SU-DHL-6 (cell line): Measurements from ENCODE around the gene KHSRP.

Experiments
- H2AFZ ChIP-seq: fragments of 200-600 bp; sonication (generic); 2 replicates; pipeline ENCODE4 v1.6.1; 2014; ENCODE audit warnings: low read depth, mild to moderate bottlenecking, moderate library complexity, mixed read lengths, antibody characterized with exemption, low read length; ENCODE audit not compliant: severe bottlenecking
- H3F3A ChIP-seq: fragments of 200-600 bp; shearing (Covaris generic); 2 replicates; pipeline ENCODE4 v1.6.0; 2016; ENCODE audit warnings: antibody characterized with exemption, mild to moderate bottlenecking; ENCODE audit not compliant: insufficient read depth
- H3K27ac ChIP-seq: fragments of 200-600 bp; sonication (generic); 2 replicates; pipeline ENCODE4 v1.5.1; 2016; ENCODE audit warnings: low read depth, mild to moderate bottlenecking, low read length, moderate library complexity, mixed read lengths
- H3K27me3 ChIP-seq: fragments of 200-600 bp; sonication (generic), shearing (Covaris generic); 2 replicates; pipeline ENCODE4 v1.6.0; 2014; ENCODE audit warnings: mild to moderate bottlenecking, low read length
- H3K36me3 ChIP-seq: fragments of 200-600 bp; sonication (generic); 2 replicates; pipeline ENCODE4 v1.6.1; 2014; ENCODE audit warnings: mild to moderate bottlenecking, low read length, mixed read lengths
- H3K4me2 ChIP-seq: fragments of 300-600, 200-600 bp; shearing (Covaris generic), sonication (generic); 2 replicates; pipeline ENCODE4 v1.6.0; 2014; ENCODE audit warnings: low read length, low read depth, mild to moderate bottlenecking; ENCODE audit not compliant: poor library complexity, severe bottlenecking
- H3K4me3 ChIP-seq: fragments of 200-600 bp; sonication (generic); 2 replicates; pipeline ENCODE4 v1.5.1; 2014; ENCODE audit warnings: antibody characterized with exemption, low read length, mild to moderate bottlenecking, mixed read lengths; ENCODE audit not compliant: insufficient read depth, poor library complexity, severe bottlenecking
- H3K79me2 ChIP-seq: fragments of 200-600 bp; sonication (generic); 2 replicates; pipeline ENCODE4 v1.6.1; 2014; ENCODE audit warnings: mild to moderate bottlenecking, low read length, moderate library complexity; ENCODE audit not compliant: insufficient read depth
- H3K9ac ChIP-seq: fragments of 200-600 bp; sonication (generic); 2 replicates; pipeline ENCODE4 v1.7.0; 2014; ENCODE audit warnings: mild to moderate bottlenecking, low read length
- H3K9me2 ChIP-seq: fragments of 200-600 bp; sonication (generic); replicated peaks from 2 replicates; pipeline ENCODE4 v1.6.1; 2014; ENCODE audit warnings: low read length; ENCODE audit not compliant: insufficient read depth
- H3K9me3 ChIP-seq: fragments of 200-600 bp; sonication (generic); 2 replicates; pipeline ENCODE4 v1.6.1; 2014; ENCODE audit warnings: low read length, mixed read lengths; ENCODE audit not compliant: insufficient read depth
- H4K20me1 ChIP-seq: fragments of 200-600 bp; sonication (generic); 2 replicates; pipeline ENCODE4 v1.6.1; 2014; ENCODE audit warnings: low read depth, mild to moderate bottlenecking, antibody characterized with exemption, low read length, moderate library complexity, mixed read lengths
- EZH2phosphoT487 ChIP-seq: fragments of 200-600 bp; sonication (generic), shearing (Covaris generic); conservative IDR thresholded peaks from 2 replicates; pipeline ENCODE4 v1.6.1; 2018; ENCODE audit warnings: mild to moderate bottlenecking, antibody characterized with exemption, low read length, moderate library complexity, mixed read lengths
- TF ChIP-seq, protein P1 (sequence below): fragments of 200-600 bp; sonication (generic); IDR thresholded peaks from one replicate; pipeline ENCODE4 v1.5.1; 2017; ENCODE audit warnings: antibody characterized with exemption, mild to moderate bottlenecking, low read length, moderate library complexity; ENCODE audit not compliant: insufficient read depth, poor library complexity, severe bottlenecking

KHSRP gene

GRCh38 chr19:6458695-6459261 is 34.2 kb upstream of the KHSRP start:
- H3K4me2 ChIP-seq = peak overlapping the region; percentile 74
- no peaks in the 10 kb centered on the region for H3K9me3 ChIP-seq
- peak overlapping the region; percentile 68 for H3K9ac ChIP-seq
- TF ChIP-seq, protein P1, sequence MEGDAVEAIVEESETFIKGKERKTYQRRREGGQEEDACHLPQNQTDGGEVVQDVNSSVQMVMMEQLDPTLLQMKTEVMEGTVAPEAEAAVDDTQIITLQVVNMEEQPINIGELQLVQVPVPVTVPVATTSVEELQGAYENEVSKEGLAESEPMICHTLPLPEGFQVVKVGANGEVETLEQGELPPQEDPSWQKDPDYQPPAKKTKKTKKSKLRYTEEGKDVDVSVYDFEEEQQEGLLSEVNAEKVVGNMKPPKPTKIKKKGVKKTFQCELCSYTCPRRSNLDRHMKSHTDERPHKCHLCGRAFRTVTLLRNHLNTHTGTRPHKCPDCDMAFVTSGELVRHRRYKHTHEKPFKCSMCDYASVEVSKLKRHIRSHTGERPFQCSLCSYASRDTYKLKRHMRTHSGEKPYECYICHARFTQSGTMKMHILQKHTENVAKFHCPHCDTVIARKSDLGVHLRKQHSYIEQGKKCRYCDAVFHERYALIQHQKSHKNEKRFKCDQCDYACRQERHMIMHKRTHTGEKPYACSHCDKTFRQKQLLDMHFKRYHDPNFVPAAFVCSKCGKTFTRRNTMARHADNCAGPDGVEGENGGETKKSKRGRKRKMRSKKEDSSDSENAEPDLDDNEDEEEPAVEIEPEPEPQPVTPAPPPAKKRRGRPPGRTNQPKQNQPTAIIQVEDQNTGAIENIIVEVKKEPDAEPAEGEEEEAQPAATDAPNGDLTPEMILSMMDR = no peak
- TF ChIP-seq EZH2phosphoT487 = no peak
- H4K20me1 ChIP-seq = no peaks in the 10 kb centered on the region
- H3K9me2 ChIP-seq = no peaks in the 10 kb centered on the region
- peak overlapping the region; percentile 11 for H3K27ac ChIP-seq
- peak overlapping the region; percentile 85 for H2AFZ ChIP-seq
- peak overlapping the region; percentile 54 for H3K4me3 ChIP-seq
- H3F3A ChIP-seq = no peaks in the 10 kb centered on the region
- H3K36me3 ChIP-seq = peaks cover 6% of the 10 kb centered on the region; the same call in 1 of the 2 replicates
- no peaks in the 10 kb centered on the region for H3K79me2 ChIP-seq
- no peaks in the 10 kb centered on the region for H3K27me3 ChIP-seq

- H3K27ac ChIP-seq = peak overlapping the region; percentile 11
- H3K27me3 ChIP-seq = no peaks in the 10 kb centered on the region
- peak overlapping the region; percentile 42 for H2AFZ ChIP-seq
- no peaks in the 10 kb centered on the region for H4K20me1 ChIP-seq
- peaks cover 6% of the 10 kb centered on the region; the same call in 1 of the 2 replicates for H3K36me3 ChIP-seq
- H3K4me3 ChIP-seq = peak overlapping the region; percentile 54
- H3F3A ChIP-seq = no peaks in the 10 kb centered on the region
- H3K79me2 ChIP-seq = no peaks in the 10 kb centered on the region
- H3K9me3 ChIP-seq = no peaks in the 10 kb centered on the region
- no peak for TF ChIP-seq EZH2phosphoT487
- TF ChIP-seq, protein P1 = no peak
- no peaks in the 10 kb centered on the region for H3K9me2 ChIP-seq
- H3K4me2 ChIP-seq = peak overlapping the region; percentile 74
- peak overlapping the region; percentile 68 for H3K9ac ChIP-seq
Observed at GRCh38 chr19:6457958-6458694, 33.5 kb upstream of the KHSRP start.

DNA sequence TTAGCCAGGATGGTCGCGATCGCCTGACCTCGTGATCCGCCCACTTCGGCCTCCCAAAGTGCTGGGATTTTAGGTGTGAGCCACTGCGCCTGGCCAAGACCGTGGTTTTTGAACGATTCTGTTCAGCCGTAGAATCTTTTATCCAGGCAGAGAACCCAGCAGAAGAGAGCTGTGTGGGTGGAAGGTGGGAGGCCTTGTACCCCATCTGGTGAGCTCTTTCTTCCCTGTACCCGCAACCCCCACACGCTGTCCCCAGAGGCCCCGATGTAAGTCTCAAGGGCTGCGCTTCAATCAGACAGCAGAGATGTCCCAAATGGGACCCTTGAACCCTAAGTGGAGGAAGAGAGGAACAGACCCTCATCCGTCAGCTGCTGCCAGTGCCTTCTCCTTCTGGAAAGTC is 31.3 kb upstream of the KHSRP start:
- Histone ChIP-seq H2AFZ (no peak overlapping the region), H3K4me2 (no peak overlapping the region), H3K4me3 (no peak overlapping the region), H3K9me2 (no peaks in the 10 kb centered on the region), H3K9ac (no peak overlapping the region), H3K27me3 (no peaks in the 10 kb centered on the region), H3K9me3 (no peaks in the 10 kb centered on the region), H4K20me1 (no peaks in the 10 kb centered on the region), H3K27ac (no peak overlapping the region), H3K79me2 (no peaks in the 10 kb centered on the region), H3F3A (no peaks in the 10 kb centered on the region), H3K36me3 (peaks cover 6% of the 10 kb centered on the region; the same call in 1 of the 2 replicates)
- TF ChIP-seq, protein P1 = no peak
- no peak for TF ChIP-seq EZH2phosphoT487
